Suprapubic skin (tissue), 4 donors: ENCODE data around the gene TNFAIP8L1. TPM values are rescaled to one million over a fixed set of nuclear protein-coding genes. Genes with fewer than 3 reads are reported as not detected.

ENCODE experiments used
- DNase-seq, 2 donors: peaks; one replicate each; pipeline ENCODE4 v3.0.0-alpha.2; 2019; ENCODE audit warnings: low spot score in 2 of 2
- H3K27ac ChIP-seq: fragments of 200-600 bp; sonication (generic); one replicate; pipeline ENCODE4 v1.5.1; 2019
- H3K27me3 ChIP-seq: fragments of 200-600 bp; sonication (generic); one replicate; pipeline ENCODE4 v1.5.1; 2019
- H3K36me3 ChIP-seq: fragments of 200-600 bp; sonication (generic); one replicate; pipeline ENCODE4 v1.5.1; 2019
- H3K4me1 ChIP-seq: fragments of 200-600 bp; sonication (generic); one replicate; pipeline ENCODE4 v1.5.1; 2019
- H3K4me3 ChIP-seq: fragments of 200-600 bp; sonication (generic); one replicate; pipeline ENCODE4 v1.5.1; 2019; ENCODE audit warnings: mild to moderate bottlenecking
- H3K9me3 ChIP-seq: fragments of 200-600 bp; sonication (generic); one replicate; pipeline ENCODE4 v1.5.1; 2019
- CTCF ChIP-seq, 2 donors: fragments of 200-600 bp in 1 of 2; fragments of 450-650 bp in 1 of 2; sonication (generic) in 1 of 2; IDR thresholded peaks; one replicate each; pipeline ENCODE4 v1.5.1; 2016 to 2019; ENCODE audit warnings: antibody characterized with exemption in 2 of 2, mild to moderate bottlenecking in 1 of 2, moderate library complexity in 1 of 2
- EP300 ChIP-seq: sonication (generic); formaldehyde crosslinking; IDR thresholded peaks from one replicate; pipeline ENCODE4 v1.6.1; 2017; ENCODE audit warnings: antibody characterized with exemption
- POLR2A ChIP-seq, 2 donors: fragments of 450-650 bp; IDR thresholded peaks; one replicate each; pipeline ENCODE4 v1.6.1; 2017; ENCODE audit warnings: antibody characterized with exemption in 2 of 2, mild to moderate bottlenecking in 2 of 2, moderate library complexity in 2 of 2
- POLR2AphosphoS5 ChIP-seq, 3 donors: sonication (generic); formaldehyde crosslinking; IDR thresholded peaks; one replicate each; pipeline ENCODE4 v1.6.1; 2017; ENCODE audit warnings: antibody characterized with exemption in 3 of 3
- WGBS: methylation state at CpG from one replicate; pipeline ENCODE4 v1.1.5; 2018; 5-methylcytosine and 5-hydroxymethylcytosine counted together
- total RNA-seq, 4 donors: library from RNA; depleted of rRNA; stranded (reverse); fragments of >200 nt; gene quantifications; one replicate each; pipeline ENCODE4 v1.1.0, GENCODE V29; 2016

Gene TNFAIP8L1
- total RNA-seq, 4 donors from 2014 or later: 4.8 to 8.3 (median 7.0) TPM

- peaks cover 95% of the 10 kb centered on the region for H3K36me3 ChIP-seq
- no peaks in the 10 kb centered on the region for H3K4me1 ChIP-seq
- no peaks in the 10 kb centered on the region for H3K27me3 ChIP-seq
- DNase-seq: no peak
- no peak overlapping the region for H3K4me3 ChIP-seq
- TF ChIP-seq EP300 (no peak), POLR2A (IDR thresholded peaks at IDR 0.05) (no peak), POLR2AphosphoS5 (IDR thresholded peaks at IDR 0.05) (no peak), CTCF (IDR thresholded peaks at IDR 0.05) (no peak)
- WGBS: 85% methylated on average over 18 of the region's 28 CpGs
- H3K9me3 ChIP-seq: no peaks in the 10 kb centered on the region
- H3K27ac ChIP-seq: no peak overlapping the region
Observed at GRCh38 chr19:4684312-4685095, 45.2 kb downstream of the TNFAIP8L1 start.

GRCh38 chr19:4686700-4687099 lies 47.4 kb downstream of the TNFAIP8L1 start:
- H3K9me3 ChIP-seq: no peaks in the 10 kb centered on the region
- no peak overlapping the region for H3K27ac ChIP-seq
- 90% methylated on average over 9 of the region's 10 CpGs for WGBS
- no peak for TF ChIP-seq EP300
- TF ChIP-seq CTCF (IDR thresholded peaks at IDR 0.05): no peak
- no peak for TF ChIP-seq POLR2A (IDR thresholded peaks at IDR 0.05)
- TF ChIP-seq POLR2AphosphoS5 (IDR thresholded peaks at IDR 0.05): no peak
- DNase-seq: no peak
- peaks cover 94% of the 10 kb centered on the region for H3K36me3 ChIP-seq
- H3K4me3 ChIP-seq: no peak overlapping the region
- H3K4me1 ChIP-seq: peaks cover under 1% of the 10 kb centered on the region
- H3K27me3 ChIP-seq: no peaks in the 10 kb centered on the region

- Histone ChIP-seq H3K4me1 (peaks cover 7% of the 10 kb centered on the region), H3K4me3 (no peak overlapping the region), H3K27me3 (no peaks in the 10 kb centered on the region), H3K27ac (no peak overlapping the region), H3K36me3 (peaks cover 92% of the 10 kb centered on the region), H3K9me3 (no peaks in the 10 kb centered on the region)
- 94% methylated on average over 5 of the region's 11 CpGs for WGBS
- no peak for TF ChIP-seq POLR2AphosphoS5 (IDR thresholded peaks at IDR 0.05)
- no peak for TF ChIP-seq POLR2A (IDR thresholded peaks at IDR 0.05)
- no peak for TF ChIP-seq EP300
- TF ChIP-seq CTCF (IDR thresholded peaks at IDR 0.05): no peak
- no peak for DNase-seq
Observed at GRCh38 chr19:4687396-4687795, 48.1 kb downstream of the TNFAIP8L1 start.

- no peak for DNase-seq
- no peaks in the 10 kb centered on the region for H3K27me3 ChIP-seq
- H3K9me3 ChIP-seq: no peaks in the 10 kb centered on the region
- H3K27ac ChIP-seq: no peak overlapping the region
- TF ChIP-seq POLR2AphosphoS5 (IDR thresholded peaks at IDR 0.05) (no peak), EP300 (no peak), CTCF (IDR thresholded peaks at IDR 0.05) (no peak), POLR2A (IDR thresholded peaks at IDR 0.05) (no peak)
- no peak overlapping the region for H3K4me3 ChIP-seq
- 91% methylated on average over 17 of the region's 26 CpGs for WGBS
- peaks cover 92% of the 10 kb centered on the region for H3K36me3 ChIP-seq
- H3K4me1 ChIP-seq: peaks cover 19% of the 10 kb centered on the region
Observed at GRCh38 chr19:4688587-4688986, 49.3 kb downstream of the TNFAIP8L1 start.

GRCh38 chr19:4689403-4689802 lies 50.1 kb downstream of the TNFAIP8L1 start:
- Histone ChIP-seq H3K4me3 (no peak overlapping the region), H3K36me3 (peaks cover 92% of the 10 kb centered on the region), H3K4me1 (peaks cover 27% of the 10 kb centered on the region), H3K27ac (no peak overlapping the region), H3K27me3 (no peaks in the 10 kb centered on the region), H3K9me3 (no peaks in the 10 kb centered on the region)
- TF ChIP-seq CTCF (IDR thresholded peaks at IDR 0.05) (no peak), POLR2AphosphoS5 (IDR thresholded peaks at IDR 0.05) (no peak)
- DNase-seq: no peak
- WGBS: 89% methylated on average over 9 of the region's 19 CpGs
